Measurements from ENCODE around the gene APOBEC3G.

Gene APOBEC3G

DNA sequence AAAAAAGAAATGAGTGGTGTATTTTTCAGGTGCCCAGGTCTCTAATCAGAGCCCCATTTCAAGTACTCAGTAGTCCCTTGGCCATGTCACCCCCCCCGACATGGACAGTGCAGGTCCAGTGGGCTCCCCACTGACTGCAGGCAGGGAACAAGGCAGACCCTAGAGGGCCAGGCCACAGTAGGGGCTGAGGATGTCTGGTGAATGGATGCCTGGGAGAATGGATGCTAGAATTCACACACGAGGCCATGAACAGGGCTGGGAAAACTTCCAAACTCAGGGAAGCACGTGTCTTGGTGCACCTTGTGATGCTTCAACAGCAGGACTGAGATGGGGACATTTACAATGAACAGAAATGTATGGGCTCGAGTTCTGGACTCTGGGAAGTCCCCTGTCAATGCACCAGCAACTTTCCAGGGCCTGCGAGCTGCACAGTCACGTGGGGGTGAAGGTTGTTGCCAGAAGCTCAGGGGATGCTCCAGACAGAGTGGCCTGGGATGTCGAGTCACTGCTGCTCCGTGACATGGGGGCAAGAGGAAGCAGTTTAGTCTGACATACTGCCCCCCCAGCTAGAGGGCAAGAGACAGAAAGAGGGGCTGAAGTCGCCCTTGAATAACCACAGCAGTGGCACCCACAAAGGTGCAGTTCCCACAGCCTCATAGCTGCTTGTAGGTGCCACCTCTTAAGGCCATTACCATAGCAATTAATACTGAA, 3.1 kb downstream of the APOBEC3G start:
- ChIA-PET CTCF (no interaction called here), POLR2A (no interaction called here)
- TF ChIP-seq, protein P1, sequence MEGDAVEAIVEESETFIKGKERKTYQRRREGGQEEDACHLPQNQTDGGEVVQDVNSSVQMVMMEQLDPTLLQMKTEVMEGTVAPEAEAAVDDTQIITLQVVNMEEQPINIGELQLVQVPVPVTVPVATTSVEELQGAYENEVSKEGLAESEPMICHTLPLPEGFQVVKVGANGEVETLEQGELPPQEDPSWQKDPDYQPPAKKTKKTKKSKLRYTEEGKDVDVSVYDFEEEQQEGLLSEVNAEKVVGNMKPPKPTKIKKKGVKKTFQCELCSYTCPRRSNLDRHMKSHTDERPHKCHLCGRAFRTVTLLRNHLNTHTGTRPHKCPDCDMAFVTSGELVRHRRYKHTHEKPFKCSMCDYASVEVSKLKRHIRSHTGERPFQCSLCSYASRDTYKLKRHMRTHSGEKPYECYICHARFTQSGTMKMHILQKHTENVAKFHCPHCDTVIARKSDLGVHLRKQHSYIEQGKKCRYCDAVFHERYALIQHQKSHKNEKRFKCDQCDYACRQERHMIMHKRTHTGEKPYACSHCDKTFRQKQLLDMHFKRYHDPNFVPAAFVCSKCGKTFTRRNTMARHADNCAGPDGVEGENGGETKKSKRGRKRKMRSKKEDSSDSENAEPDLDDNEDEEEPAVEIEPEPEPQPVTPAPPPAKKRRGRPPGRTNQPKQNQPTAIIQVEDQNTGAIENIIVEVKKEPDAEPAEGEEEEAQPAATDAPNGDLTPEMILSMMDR (IDR thresholded peaks at IDR 0.05; ENCODE audit: insufficient read depth, low read length, missing control alignments) = no peak

DNA sequence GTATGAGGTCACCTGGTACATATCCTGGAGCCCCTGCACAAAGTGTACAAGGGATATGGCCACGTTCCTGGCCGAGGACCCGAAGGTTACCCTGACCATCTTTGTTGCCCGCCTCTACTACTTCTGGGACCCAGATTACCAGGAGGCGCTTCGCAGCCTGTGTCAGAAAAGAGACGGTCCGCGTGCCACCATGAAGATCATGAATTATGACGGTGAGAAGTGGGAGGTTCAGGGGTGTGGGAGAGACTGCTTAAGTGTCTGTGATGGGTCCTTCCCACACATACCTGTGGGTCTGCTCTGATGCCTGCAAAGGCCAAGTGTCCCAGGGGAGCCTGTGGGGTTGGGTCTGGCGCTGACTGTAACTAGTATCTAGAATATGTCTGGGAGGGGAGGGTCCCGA, 3.9 kb downstream of the APOBEC3G start:
- ChIA-PET CTCF (no interaction called here), POLR2A (no interaction called here)
- TF ChIP-seq, protein P1 (IDR thresholded peaks at IDR 0.05; ENCODE audit: insufficient read depth, low read length, missing control alignments) = no peak
- no peak overlapping the region for H3K4me3 ChIP-seq (ENCODE audit: low read depth, low read length)
- DNase-seq (ENCODE audit: low read depth, low spot score) = no peak

More for the DNA sequence above, 3.1 kb downstream of the APOBEC3G start:
- DNase-seq (ENCODE audit: low read depth, low spot score) = no peak
- H3K4me3 ChIP-seq (ENCODE audit: low read depth, low read length) = no peak overlapping the region

DNA sequence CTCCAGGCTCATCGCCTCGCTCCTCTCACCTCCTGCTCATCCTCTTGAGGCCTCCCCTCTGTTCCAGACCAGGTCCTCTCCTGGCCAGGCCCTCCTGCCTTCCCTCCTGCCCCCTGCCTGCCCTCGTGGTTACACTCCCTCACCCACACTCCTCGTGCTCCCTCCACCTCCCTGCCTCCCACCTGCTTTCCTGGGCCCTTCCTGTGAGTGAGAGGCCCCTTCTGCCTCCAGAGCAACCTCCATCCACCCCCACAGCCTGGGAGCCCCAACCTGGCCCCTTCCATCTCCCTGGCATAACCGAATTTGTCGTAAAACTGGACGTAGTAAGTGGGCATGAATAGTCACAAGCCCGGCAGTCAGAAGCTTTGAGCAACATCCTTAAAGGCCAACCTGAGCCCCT, 4.5 kb downstream of the APOBEC3G start:
- no peak overlapping the region for H3K4me3 ChIP-seq (ENCODE audit: low read depth, low read length)
- TF ChIP-seq, protein P1 (IDR thresholded peaks at IDR 0.05; ENCODE audit: insufficient read depth, low read length, missing control alignments) = no peak
- POLR2A ChIA-PET = no interaction called here
- CTCF ChIA-PET = no interaction called here
- DNase-seq (ENCODE audit: low read depth, low spot score) = no peak

DNA sequence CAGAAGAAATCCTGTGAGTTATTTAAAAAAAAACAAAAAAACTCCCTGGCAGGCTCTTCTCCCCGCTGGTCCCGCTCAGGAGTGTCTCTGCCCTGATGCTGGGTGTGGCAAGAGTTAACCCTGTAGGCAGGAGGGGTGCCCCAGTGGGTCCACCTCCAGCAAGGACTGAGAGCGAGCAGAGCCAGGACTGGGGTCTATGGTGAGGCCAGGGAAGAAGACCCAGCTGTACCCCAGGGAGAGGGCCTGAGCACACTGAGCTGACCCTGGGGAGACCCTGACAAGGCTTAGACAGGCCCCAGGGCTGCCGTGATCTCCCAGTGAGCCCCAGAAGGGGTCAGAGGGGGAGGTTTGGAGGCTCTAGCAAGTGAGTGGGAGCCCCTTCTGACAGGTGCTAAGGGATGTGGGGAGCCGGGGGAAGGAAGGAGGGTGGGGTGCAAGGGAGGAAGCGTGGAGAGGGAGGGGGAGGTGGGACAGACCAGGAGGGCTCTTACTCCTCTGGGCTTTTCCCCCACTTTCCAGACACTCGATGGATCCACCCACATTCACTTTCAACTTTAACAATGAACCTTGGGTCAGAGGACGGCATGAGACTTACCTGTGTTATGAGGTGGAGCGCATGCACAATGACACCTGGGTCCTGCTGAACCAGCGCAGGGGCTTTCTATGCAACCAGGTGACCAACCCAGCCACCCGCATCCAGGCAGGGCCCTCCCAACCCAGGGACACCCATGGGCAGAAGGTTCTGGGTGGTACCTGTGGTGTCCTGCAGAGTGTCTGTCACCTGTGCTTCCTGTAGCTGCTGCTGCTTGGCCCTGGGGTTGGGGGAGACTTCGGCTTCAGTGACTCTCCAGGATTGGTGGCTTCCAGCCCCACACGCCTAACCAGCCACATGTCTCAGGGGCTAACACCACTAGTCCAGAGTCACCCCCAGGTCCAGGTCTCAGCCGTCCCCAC, 6.4 kb downstream of the APOBEC3G start:
- CTCF ChIA-PET = no interaction called here
- H3K4me3 ChIP-seq (ENCODE audit: low read depth, low read length) = no peak overlapping the region
- TF ChIP-seq, protein P1 (IDR thresholded peaks at IDR 0.05; ENCODE audit: insufficient read depth, low read length, missing control alignments) = no peak
- DNase-seq (ENCODE audit: low read depth, low spot score) = no peak
- POLR2A ChIA-PET = no interaction called here

DNA sequence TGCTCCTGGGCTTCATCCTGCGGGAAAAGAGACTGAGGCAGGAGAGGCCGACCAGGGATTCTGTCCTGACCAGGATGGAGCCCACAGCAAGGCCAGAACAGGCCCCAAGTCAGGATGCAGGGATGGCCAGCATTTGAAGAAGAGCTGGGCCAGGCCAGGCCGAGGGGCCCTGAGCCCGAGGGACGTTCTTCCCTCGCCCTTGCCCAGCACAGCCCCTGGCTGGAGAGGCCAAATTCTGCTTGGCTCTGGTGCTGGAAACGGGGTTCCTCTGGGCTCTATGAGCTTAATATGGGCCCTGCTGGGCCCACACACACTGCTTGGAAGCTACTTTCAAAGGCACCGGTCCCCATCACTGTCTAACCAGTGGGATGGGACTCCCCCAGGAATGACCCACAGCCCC, 7.6 kb downstream of the APOBEC3G start:
- POLR2A ChIA-PET = no interaction called here
- CTCF ChIA-PET = no interaction called here
- DNase-seq (ENCODE audit: low read depth, low spot score) = no peak
- no peak overlapping the region for H3K4me3 ChIP-seq (ENCODE audit: low read depth, low read length)
- TF ChIP-seq, protein P1 (IDR thresholded peaks at IDR 0.05; ENCODE audit: insufficient read depth, low read length, missing control alignments) = no peak

DNA sequence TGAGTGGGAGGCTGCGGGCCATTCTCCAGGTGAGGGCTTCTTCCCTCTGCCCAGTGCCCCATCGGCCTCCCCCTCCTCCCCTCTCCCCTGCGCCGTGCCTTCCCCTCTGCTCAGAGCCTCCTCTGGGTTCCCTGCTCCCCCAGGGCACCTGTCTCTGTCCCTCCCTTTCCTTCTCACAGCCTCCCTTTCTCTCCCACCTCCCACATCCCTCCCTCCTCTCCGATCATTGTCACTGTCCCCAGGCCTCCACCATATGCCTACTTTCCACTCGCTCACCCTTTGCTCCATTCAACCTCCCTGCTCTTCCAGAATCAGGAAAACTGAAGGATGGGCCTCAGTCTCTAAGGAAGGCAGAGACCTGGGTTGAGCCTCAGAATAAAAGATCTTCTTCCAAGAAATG, 10.0 kb downstream of the APOBEC3G start:
- ChIA-PET POLR2A (no interaction called here), CTCF (no interaction called here)
- no peak for DNase-seq (ENCODE audit: low read depth, low spot score)
- TF ChIP-seq, protein P1 (IDR thresholded peaks at IDR 0.05; ENCODE audit: insufficient read depth, low read length, missing control alignments) = no peak
- H3K4me3 ChIP-seq (ENCODE audit: low read depth, low read length) = no peak overlapping the region

All from AG04449 (cell line).